GM12892 (cell line): Measurements from ENCODE around the gene OVOL3.

Experiments used
- DNase-seq: peaks from one replicate; pipeline ENCODE4 v3.0.0; 2011; ENCODE audit not compliant: insufficient read length
- FAIRE-seq: peaks from 2 replicates; lab custom pipeline; 2011; peaks lifted over from hg19 to GRCh38; lab: Jason Lieb, UNC
- POLR2A ChIP-seq: IDR thresholded peaks from 2 replicates; pipeline ENCODE4 v1.6.1; 2011; ENCODE audit warnings: low read depth, low read length, control low read depth
- POLR2AphosphoS5 ChIP-seq: IDR thresholded peaks from 2 replicates; pipeline ENCODE4 v1.6.1; 2011; ENCODE audit warnings: low read depth, low read length, control low read depth
- TAF1 ChIP-seq: IDR thresholded peaks from 2 replicates; pipeline ENCODE4 v1.6.1; 2011; ENCODE audit warnings: low read depth, mild to moderate bottlenecking, control low read depth, low read length, borderline replicate concordance

OVOL3 gene

DNA sequence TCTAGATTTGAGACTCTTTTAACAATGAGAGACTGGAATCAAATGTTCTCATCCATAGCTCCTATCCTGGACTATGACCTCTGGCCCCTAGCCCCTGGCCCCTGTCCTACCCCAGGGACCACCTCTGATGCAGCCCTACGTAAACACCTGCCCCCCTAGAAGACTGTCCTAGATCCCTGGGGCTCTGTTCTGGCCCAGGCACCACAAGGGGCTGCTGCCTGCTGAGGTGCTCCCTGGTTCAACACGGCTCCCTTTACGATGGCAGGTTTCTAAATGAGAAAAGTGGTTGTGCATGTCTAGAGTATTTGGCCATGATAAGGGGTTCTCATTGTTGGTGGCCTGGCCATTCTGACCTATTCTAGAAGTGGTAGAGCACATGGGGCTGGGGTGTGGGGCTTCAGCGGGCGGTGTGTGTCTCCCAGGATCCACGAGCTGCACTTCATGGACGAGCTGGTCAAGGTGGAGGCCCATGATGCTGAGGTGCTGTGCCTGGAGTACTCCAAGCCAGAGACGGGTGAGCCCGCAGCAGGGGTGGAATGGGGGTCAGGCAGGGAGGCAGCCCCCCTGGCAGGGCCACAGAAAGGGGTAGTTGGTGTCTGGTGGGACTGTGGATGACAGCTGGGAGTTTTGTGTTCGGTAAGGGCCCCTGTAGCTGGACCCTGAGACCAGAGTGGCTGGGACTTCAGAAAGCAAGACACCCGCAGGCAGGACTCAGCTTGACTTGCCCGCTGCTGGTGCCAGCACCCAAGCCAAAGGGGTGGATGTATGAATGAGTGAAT, 26.5 kb upstream of the OVOL3 start:
- DNase-seq (no peak), FAIRE-seq (no peak)
- no peak for TF ChIP-seq POLR2A
- TF ChIP-seq POLR2AphosphoS5, result no peak
- TF ChIP-seq TAF1, result no peak

DNA sequence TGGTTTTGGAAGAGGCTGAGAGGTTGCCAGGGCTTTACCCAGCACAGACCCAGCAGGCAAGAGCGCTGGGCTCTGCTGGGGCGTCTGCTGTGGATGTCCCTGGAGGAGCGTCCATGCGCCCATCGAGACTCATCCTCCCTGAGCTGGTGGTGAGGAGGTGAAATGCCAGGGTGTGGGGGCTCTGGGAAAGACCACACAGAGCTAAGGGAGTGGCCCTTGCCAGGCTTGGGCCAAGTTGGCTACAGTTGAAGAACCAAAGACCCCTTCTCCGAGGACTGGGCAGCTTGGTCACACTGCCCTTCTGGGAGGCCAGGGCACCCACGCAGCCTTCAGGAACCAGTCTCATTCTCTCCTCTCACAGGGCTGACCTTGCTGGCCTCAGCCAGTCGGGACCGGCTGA, 24.6 kb upstream of the OVOL3 start:
- TF ChIP-seq POLR2A (no peak), POLR2AphosphoS5 (no peak), TAF1 (no peak)
- DNase-seq (no peak), FAIRE-seq (no peak)

DNA sequence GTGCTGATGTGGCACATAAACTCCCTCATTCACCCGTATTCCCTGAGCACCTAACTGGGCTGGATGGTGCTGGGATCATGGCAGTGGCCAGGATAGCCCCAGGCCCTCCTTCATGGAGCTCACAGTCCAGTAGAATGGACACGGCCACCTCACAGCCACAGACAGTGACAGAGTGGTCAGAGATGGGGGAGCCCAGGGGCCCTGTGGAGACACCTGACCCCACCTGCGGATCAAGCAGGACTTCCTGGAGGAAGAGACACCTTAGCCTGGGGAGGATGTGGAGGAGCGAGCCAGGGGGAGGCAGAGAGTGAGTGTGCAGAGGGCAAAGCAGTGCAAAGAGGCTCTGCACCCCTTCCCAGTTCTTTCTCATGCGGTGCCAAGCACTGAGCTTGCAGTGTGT, 21.1 kb upstream of the OVOL3 start:
- DNase-seq (no peak), FAIRE-seq (no peak)
- TF ChIP-seq POLR2AphosphoS5, result no peak

DNA sequence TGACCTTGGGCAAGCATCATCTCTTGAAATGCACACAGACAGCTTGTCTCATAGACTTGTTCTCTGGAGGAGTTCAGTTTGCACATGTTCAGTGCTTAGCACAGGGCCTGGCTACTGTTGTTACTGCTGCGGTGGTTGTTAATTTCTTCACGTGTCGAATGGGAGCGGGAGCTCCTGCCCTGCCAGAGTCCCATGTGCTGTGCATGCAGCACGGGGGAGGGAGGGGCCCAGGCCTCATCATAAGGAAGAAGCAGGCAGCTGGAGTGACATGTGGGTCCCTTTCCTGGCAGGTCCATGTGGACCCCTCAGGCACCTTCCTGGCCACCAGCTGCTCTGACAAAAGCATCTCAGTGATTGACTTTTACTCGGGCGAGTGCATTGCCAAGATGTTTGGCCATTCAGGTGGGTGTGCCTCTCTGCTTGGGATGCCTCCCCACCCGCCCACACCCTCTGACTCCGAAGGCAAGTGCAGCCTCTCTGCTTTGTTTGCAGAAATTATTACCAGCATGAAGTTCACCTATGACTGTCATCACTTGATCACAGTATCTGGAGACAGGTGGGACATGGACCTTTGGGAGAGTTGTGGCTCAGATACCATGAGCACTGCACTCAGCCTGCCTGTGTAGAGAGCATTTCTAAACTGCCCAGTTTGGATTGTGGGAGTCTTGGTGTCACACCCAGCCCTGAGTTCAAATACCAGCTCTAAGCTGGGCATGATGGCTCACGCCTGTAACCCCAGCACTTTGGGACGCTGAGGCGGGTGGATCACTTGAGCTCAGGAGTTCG, 19.8 kb upstream of the OVOL3 start:
- FAIRE-seq, result no peak
- DNase-seq, result no peak
- TF ChIP-seq POLR2A (no peak), TAF1 (no peak), POLR2AphosphoS5 (no peak)

DNA sequence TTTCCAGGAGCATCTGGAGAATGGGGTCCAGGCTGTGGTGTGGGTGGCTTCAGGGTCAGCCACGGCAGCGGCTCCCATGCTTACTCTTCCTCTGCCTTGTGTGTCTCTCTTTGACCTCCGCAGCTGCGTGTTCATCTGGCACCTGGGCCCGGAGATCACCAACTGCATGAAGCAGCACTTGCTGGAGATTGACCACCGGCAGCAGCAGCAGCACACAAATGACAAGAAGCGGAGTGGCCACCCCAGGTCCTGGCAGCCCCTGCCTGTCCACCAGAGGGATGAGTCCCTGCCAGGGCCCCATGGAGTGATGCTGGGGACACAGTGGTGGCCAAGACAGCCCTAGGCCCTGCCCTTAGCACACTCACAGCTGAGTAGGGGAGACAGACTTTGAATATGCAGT, 18.4 kb upstream of the OVOL3 start:
- no peak for DNase-seq
- FAIRE-seq, result no peak
- TF ChIP-seq POLR2AphosphoS5 (no peak), TAF1 (no peak), POLR2A (no peak)

DNA sequence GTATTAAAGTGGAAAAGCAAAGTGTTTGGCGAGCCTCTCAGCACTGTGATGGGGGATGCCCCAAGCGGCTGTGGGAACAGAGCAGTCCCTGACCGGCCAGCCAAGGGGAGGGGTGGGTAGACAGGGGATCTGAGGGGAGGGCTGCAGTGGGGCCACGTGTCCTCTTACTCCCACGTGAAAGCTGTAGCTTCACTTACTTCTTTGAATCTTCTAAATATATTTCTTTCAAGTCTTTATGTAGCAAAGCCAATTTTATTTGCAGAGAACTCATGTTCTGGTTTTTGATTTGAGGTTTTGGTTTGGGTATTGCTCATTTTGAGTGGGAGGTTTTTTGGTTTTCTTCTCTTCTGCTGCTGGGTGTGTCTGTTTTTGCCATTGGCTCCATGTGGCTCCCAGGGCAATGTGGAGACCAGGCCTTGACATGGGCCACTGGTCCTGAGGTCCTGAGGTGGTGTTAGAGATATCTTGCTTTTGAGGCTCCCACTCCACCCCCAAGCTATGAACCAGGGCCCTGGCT, 17.7 kb upstream of the OVOL3 start:
- TF ChIP-seq POLR2AphosphoS5 (no peak), TAF1 (no peak), POLR2A (no peak)
- no peak for DNase-seq
- FAIRE-seq, result peak; percentile 21

DNA sequence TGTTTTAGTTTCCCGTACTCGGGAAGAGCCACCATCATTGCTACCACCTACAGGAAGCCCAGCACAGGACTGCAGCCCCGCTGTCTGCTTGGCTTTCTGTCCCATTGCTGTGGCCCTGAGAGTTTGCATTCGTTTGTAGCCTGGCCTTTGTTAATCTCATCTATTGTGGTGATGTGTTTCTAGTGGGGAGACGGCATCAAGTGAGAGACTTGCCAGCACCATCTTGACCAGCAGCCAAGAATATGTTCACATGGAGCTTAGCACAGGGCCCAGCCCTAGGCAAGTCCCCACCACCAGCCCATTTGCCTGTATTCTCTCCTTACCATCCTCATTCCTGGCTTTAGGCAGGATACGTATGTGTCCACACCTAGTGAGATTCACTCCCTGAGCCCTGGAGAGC, 17.3 kb upstream of the OVOL3 start:
- TF ChIP-seq POLR2A (no peak), POLR2AphosphoS5 (no peak), TAF1 (no peak)
- no peak for DNase-seq
- FAIRE-seq, result no peak

DNA sequence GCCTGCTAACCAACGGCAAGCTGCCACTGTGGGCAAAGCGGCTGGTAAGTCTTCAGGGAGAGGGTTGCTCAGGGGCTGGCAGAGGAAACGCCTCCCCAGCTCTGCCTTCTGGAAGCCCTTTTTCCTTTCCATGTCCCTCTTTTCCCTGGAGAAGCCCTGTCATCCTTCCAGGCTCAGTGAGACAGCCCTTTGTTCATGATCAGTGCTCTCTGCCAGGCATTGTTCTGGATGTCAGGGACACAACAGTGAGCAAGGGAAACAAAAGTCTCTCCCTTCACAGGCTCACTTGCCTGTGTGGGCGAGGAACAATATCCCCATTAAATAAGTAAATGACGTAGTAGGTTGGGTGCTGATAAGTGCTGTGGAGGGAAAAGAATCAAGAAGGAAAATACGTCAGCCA, 13.9 kb upstream of the OVOL3 start:
- FAIRE-seq (no peak), DNase-seq (no peak)
- TF ChIP-seq POLR2A (no peak), POLR2AphosphoS5 (no peak)

DNA sequence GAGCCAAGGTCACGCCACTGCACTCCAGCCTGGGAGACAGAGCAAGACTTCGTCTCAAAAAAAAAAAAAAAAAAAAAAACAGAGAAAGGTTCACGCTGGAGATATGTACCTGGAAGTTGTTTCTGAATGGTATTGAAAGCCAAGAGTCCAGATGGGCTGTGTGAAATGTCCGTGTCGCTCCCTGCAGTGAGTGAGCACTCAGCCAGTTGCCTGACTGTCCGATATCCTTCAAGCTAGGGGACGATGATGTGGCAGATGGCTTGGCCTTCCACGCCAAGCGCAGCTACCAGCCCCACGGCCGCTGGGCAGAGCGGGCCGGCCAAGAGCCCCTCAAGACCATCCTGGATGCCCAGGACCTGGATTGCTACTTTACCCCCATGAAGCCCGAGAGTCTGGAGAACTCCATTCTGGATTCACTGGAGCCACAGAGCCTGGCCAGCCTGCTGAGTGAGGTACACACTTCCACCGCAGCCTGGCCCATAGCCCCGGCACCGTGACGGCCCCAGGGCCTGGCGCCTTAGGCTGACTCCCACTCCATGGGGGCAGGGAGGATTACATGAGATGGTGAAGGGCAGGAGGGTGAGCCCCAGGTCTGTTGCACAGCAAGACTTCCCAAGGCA, 11.7 kb upstream of the OVOL3 start:
- no peak for DNase-seq
- no peak for TF ChIP-seq POLR2AphosphoS5
- FAIRE-seq, result no peak

DNA sequence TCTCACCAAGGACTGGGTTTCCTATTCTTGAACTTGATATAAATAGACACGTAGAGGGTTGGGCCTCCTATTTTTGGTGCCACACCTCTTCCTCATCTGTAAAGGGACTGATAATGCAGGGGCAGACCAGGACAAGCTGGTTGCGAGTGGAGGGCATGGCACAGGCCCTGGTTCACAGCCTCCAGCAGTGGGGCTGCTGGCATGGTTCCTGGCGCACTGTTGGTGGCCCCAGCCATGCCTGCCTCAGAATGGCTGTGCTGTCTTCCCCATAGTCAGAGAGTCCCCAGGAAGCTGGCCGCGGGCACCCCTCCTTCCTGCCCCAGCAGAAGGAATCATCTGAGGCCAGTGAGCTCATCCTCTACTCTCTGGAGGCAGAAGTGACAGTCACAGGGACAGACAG, 10.5 kb upstream of the OVOL3 start:
- no peak for FAIRE-seq

DNA sequence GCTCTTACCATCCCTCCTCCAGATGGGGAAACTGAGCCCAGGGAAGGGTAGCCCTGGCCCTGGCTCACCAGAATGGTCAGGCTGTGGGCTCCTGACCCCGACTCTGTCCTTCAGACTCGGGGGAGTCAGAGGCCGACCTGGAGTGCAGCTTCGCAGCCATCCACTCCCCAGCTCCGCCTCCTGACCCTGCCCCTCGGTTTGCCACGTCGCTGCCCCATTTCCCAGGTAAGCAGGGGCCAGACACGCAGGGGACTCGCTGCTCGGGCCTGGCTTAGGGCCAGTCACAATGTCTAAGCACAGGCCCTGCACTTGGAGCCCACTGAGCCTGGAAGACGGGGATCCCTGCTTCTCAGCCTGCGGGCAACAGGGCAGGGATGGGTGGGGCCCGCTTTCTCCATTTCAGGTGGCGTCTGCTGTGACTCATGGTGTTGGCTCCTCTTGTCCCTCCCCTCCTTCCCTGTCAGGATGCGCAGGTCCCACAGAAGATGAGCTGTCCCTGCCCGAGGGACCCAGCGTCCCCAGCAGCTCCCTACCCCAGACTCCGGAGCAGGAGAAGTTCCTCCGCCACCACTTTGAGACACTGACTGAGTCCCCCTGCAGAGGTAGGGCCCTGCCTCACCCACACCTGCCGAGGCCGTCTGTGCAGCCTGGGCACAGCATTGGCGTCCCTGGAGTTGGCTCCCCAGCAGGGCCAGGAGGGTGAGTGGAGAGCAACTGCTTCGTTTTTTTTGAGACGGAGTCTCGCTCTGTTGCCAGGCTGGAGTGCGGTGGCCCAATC, 9.2 kb upstream of the OVOL3 start:
- FAIRE-seq (no peak), DNase-seq (no peak)
- no peak for TF ChIP-seq TAF1

More for the DNA sequence above, 10.5 kb upstream of the OVOL3 start:
- no peak for DNase-seq
- TF ChIP-seq POLR2AphosphoS5 (no peak), POLR2A (no peak), TAF1 (no peak)
